Measurements from ENCODE around the gene EPHB1. TPM values are rescaled to one million over a fixed set of nuclear protein-coding genes. Genes with fewer than 3 reads are reported as not detected.

EPHB1 gene
- polyA plus RNA-seq, 1 donor from 2014 or later = 18.7 TPM

DNA sequence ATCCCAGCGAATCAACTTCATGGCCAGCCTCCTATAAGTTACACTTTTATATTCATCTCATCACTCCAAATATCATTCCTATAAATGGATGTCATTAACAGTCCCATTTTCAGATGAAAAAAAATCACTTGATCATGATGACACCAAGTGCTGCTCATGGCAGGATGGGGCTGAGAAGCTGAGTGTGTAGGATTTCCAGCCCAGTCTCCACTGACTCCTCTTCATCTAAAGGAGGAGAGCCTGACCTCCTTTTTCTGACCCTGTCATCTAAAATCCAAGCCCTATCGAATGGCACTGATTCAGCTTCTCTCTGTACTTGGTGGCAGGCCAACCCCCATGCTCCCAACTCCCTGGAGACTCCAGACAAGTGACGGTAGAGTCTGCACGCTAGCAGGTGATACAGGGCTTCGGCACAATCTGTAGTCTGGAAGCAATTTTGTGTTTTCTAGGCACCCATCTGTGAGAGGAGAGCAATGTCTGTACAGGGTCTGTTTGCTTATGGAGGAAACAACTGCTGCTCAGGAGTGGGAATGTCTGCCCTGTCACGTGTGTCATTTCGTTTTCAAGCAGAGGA lies 103.2 kb downstream of the EPHB1 start:
- no peak overlapping the region for H3K4me2 ChIP-seq (ENCODE audit: low read length)
- H3F3A ChIP-seq (ENCODE audit: insufficient read depth, low read length, poor library complexity, severe bottlenecking) = no peaks in the 10 kb centered on the region
- TF ChIP-seq EZH2 (IDR thresholded peaks at IDR 0.05; ENCODE audit: borderline replicate concordance, insufficient read depth, low read length, poor library complexity, severe bottlenecking) (no peak), EP300 (conservative IDR thresholded peaks at IDR 0.05; ENCODE audit: poor library complexity, severe bottlenecking) (no peak), POLR2AphosphoS5 (IDR thresholded peaks at IDR 0.05) (no peak), MXI1 (conservative IDR thresholded peaks at IDR 0.05; ENCODE audit: poor library complexity, severe bottlenecking) (no peak), RAD21 (conservative IDR thresholded peaks at IDR 0.05) (no peak), TAF1 (IDR thresholded peaks at IDR 0.05; ENCODE audit: low read depth) (no peak), SMC3 (conservative IDR thresholded peaks at IDR 0.05; ENCODE audit: poor library complexity) (no peak)
- TF ChIP-seq, protein P1, sequence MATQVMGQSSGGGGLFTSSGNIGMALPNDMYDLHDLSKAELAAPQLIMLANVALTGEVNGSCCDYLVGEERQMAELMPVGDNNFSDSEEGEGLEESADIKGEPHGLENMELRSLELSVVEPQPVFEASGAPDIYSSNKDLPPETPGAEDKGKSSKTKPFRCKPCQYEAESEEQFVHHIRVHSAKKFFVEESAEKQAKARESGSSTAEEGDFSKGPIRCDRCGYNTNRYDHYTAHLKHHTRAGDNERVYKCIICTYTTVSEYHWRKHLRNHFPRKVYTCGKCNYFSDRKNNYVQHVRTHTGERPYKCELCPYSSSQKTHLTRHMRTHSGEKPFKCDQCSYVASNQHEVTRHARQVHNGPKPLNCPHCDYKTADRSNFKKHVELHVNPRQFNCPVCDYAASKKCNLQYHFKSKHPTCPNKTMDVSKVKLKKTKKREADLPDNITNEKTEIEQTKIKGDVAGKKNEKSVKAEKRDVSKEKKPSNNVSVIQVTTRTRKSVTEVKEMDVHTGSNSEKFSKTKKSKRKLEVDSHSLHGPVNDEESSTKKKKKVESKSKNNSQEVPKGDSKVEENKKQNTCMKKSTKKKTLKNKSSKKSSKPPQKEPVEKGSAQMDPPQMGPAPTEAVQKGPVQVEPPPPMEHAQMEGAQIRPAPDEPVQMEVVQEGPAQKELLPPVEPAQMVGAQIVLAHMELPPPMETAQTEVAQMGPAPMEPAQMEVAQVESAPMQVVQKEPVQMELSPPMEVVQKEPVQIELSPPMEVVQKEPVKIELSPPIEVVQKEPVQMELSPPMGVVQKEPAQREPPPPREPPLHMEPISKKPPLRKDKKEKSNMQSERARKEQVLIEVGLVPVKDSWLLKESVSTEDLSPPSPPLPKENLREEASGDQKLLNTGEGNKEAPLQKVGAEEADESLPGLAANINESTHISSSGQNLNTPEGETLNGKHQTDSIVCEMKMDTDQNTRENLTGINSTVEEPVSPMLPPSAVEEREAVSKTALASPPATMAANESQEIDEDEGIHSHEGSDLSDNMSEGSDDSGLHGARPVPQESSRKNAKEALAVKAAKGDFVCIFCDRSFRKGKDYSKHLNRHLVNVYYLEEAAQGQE (IDR thresholded peaks at IDR 0.05; ENCODE audit: borderline replicate concordance) = no peak
- TF ChIP-seq, protein P2, sequence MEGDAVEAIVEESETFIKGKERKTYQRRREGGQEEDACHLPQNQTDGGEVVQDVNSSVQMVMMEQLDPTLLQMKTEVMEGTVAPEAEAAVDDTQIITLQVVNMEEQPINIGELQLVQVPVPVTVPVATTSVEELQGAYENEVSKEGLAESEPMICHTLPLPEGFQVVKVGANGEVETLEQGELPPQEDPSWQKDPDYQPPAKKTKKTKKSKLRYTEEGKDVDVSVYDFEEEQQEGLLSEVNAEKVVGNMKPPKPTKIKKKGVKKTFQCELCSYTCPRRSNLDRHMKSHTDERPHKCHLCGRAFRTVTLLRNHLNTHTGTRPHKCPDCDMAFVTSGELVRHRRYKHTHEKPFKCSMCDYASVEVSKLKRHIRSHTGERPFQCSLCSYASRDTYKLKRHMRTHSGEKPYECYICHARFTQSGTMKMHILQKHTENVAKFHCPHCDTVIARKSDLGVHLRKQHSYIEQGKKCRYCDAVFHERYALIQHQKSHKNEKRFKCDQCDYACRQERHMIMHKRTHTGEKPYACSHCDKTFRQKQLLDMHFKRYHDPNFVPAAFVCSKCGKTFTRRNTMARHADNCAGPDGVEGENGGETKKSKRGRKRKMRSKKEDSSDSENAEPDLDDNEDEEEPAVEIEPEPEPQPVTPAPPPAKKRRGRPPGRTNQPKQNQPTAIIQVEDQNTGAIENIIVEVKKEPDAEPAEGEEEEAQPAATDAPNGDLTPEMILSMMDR (IDR thresholded peaks at IDR 0.05; ENCODE audit: poor library complexity, severe bottlenecking) = no peak

DNA sequence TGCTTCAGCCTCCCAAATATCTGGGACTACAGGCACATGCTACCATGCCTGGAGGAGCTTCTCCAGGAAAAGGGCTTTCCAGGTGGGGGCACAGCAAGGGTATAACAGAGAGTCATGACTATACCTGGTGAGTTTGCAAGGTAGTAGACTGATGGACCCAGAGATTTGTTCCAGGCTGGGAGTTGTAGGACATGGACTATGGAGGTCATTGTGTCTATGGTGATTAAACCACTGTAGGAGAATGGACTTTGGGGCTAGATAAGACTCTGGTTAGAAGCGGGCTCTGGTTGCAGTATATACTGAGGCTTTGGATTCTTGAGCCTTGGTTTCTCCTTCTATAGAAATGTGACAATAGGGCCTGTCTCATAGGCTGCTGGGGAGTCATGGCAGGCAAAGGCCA lies 104.7 kb downstream of the EPHB1 start:
- Histone ChIP-seq H4K20me1 (ENCODE audit: insufficient read depth) (no peaks in the 10 kb centered on the region), H3K9me2 (ENCODE audit: insufficient read depth, low read length) (no peaks in the 10 kb centered on the region), H3K4me2 (ENCODE audit: low read length) (no peak overlapping the region), H3K27ac (ENCODE audit: low read length) (no peak overlapping the region), H3K27me3 (ENCODE audit: insufficient read depth, low read depth, low read length) (no peaks in the 10 kb centered on the region), H3K4me3 (ENCODE audit: low read length) (no peak overlapping the region), H3K9ac (ENCODE audit: low read length) (no peak overlapping the region), H3K36me3 (ENCODE audit: insufficient read depth, low read length) (no peaks in the 10 kb centered on the region), H3F3A (ENCODE audit: insufficient read depth, low read length, poor library complexity, severe bottlenecking) (no peaks in the 10 kb centered on the region), H2AFZ (ENCODE audit: low read depth, low read length) (no peak overlapping the region), H3K9me3 (ENCODE audit: low read length) (no peaks in the 10 kb centered on the region), H3K79me2 (replicated peaks; ENCODE audit: insufficient read depth, low read length) (peaks cover 4% of the 10 kb centered on the region)
- TF ChIP-seq, protein P1 (IDR thresholded peaks at IDR 0.05; ENCODE audit: borderline replicate concordance) = no peak
- TF ChIP-seq RAD21 (conservative IDR thresholded peaks at IDR 0.05) (no peak), TAF1 (IDR thresholded peaks at IDR 0.05; ENCODE audit: low read depth) (no peak), MXI1 (conservative IDR thresholded peaks at IDR 0.05; ENCODE audit: poor library complexity, severe bottlenecking) (no peak), POLR2AphosphoS5 (IDR thresholded peaks at IDR 0.05) (no peak), EZH2 (IDR thresholded peaks at IDR 0.05; ENCODE audit: borderline replicate concordance, insufficient read depth, low read length, poor library complexity, severe bottlenecking) (no peak), EP300 (conservative IDR thresholded peaks at IDR 0.05; ENCODE audit: poor library complexity, severe bottlenecking) (no peak), SMC3 (conservative IDR thresholded peaks at IDR 0.05; ENCODE audit: poor library complexity) (no peak)
- TF ChIP-seq, protein P2 (IDR thresholded peaks at IDR 0.05; ENCODE audit: poor library complexity, severe bottlenecking) = no peak

More for the DNA sequence above, 103.2 kb downstream of the EPHB1 start:
- no peaks in the 10 kb centered on the region for H3K36me3 ChIP-seq (ENCODE audit: insufficient read depth, low read length)
- no peaks in the 10 kb centered on the region for H3K9me3 ChIP-seq (ENCODE audit: low read length)
- H2AFZ ChIP-seq (ENCODE audit: low read depth, low read length) = no peak overlapping the region
- H3K27ac ChIP-seq (ENCODE audit: low read length) = no peak overlapping the region
- H4K20me1 ChIP-seq (ENCODE audit: insufficient read depth) = no peaks in the 10 kb centered on the region
- no peak overlapping the region for H3K4me3 ChIP-seq (ENCODE audit: low read length)
- H3K9ac ChIP-seq (ENCODE audit: low read length) = no peak overlapping the region
- H3K79me2 ChIP-seq (replicated peaks; ENCODE audit: insufficient read depth, low read length) = peaks cover 4% of the 10 kb centered on the region
- H3K9me2 ChIP-seq (ENCODE audit: insufficient read depth, low read length) = no peaks in the 10 kb centered on the region
- no peaks in the 10 kb centered on the region for H3K27me3 ChIP-seq (ENCODE audit: insufficient read depth, low read depth, low read length)
